Endodermal cell (in vitro differentiated cells): ENCODE results near the gene LMTK3. TPM values are rescaled to one million over a fixed set of nuclear protein-coding genes. Genes with fewer than 3 reads are reported as not detected.
A peak's percentile ranks its signal among the peaks of the same experiment; 100 is the strongest.

ENCODE experiments used
- DNase-seq: peaks from one replicate; pipeline ENCODE4 v3.0.0-alpha.2; 2017
- H3K27ac ChIP-seq: 2 replicates; pipeline ENCODE4 v1.5.1; 2013; ENCODE audit warnings: mild to moderate bottlenecking, low read depth, low read length, moderate library complexity
- H3K27me3 ChIP-seq: 2 replicates; pipeline ENCODE4 v1.6.1; 2013; ENCODE audit warnings: mild to moderate bottlenecking, low read length, moderate library complexity; ENCODE audit not compliant: insufficient read depth, control insufficient read depth, poor library complexity, severe bottlenecking
- H3K36me3 ChIP-seq: 2 replicates; pipeline ENCODE4 v1.7.0; 2013; ENCODE audit warnings: mild to moderate bottlenecking, low read length, moderate library complexity; ENCODE audit not compliant: control insufficient read depth, insufficient read depth
- H3K4me1 ChIP-seq: one replicate; pipeline ENCODE4 v1.7.0; 2013; ENCODE audit warnings: low read length; ENCODE audit not compliant: control insufficient read depth, insufficient read depth
- H3K4me3 ChIP-seq: 2 replicates; pipeline ENCODE4 v1.5.1; 2013; ENCODE audit warnings: mild to moderate bottlenecking, low read length, moderate library complexity
- H3K9ac ChIP-seq: 2 replicates; pipeline ENCODE4 v1.6.1; 2013; ENCODE audit warnings: mild to moderate bottlenecking, low read length, moderate library complexity; ENCODE audit not compliant: poor library complexity, severe bottlenecking; ENCODE audit errors: extremely low read depth
- H3K9me3 ChIP-seq: 2 replicates; pipeline ENCODE4 v1.6.1; 2013; ENCODE audit warnings: mild to moderate bottlenecking, low read length, moderate library complexity; ENCODE audit not compliant: control insufficient read depth
- H3K27ac Mint-ChIP-seq: 2 replicates; pipeline ENCODE4 v1.8.0; 2020; ENCODE audit warnings: mixed read lengths
- H3K27me3 Mint-ChIP-seq: 2 replicates; pipeline ENCODE4 v1.8.0; 2021; ENCODE audit warnings: mild to moderate bottlenecking, mixed read lengths; ENCODE audit not compliant: insufficient read depth
- H3K36me3 Mint-ChIP-seq: 2 replicates; pipeline ENCODE4 v1.8.0; 2020; ENCODE audit warnings: low read depth, mixed read lengths
- H3K4me1 Mint-ChIP-seq: 2 replicates; pipeline ENCODE4 v1.8.0; 2020; ENCODE audit warnings: mixed read lengths
- H3K4me3 Mint-ChIP-seq: 2 replicates; pipeline ENCODE4 v1.8.0; 2020; ENCODE audit warnings: mild to moderate bottlenecking, moderate library complexity, mixed read lengths
- H3K9me3 Mint-ChIP-seq: 2 replicates; pipeline ENCODE4 v1.8.0; 2020; ENCODE audit warnings: mild to moderate bottlenecking, mixed read lengths
- CTCF ChIP-seq: fragments of 200-600 bp; sonication (generic); conservative IDR thresholded peaks from 2 replicates; pipeline ENCODE4 v1.5.0; 2021; ENCODE audit warnings: antibody characterized with exemption, mild to moderate bottlenecking
- WGBS, 2 experiments: methylation state at CpG; one replicate each; pipeline versions ENCODE4 v1.1.5 to v1.1.7; 2013; ENCODE audit warnings: missing lambda C conversion rate in 2 of 2, mixed read lengths in 1 of 2; ENCODE audit not compliant: insufficient coverage in 1 of 2, insufficient read length in 1 of 2; 5-methylcytosine and 5-hydroxymethylcytosine counted together
- total RNA-seq, 2 donors: library from RNA; stranded (reverse); fragmentation: NEBNext Ultra II Directional in 1 of 2; extraction: Animal tissue kit (Norgen Biotek cat#: 25700) in 1 of 2; gene quantifications; 2 replicates in 1 of 2; 3 replicates in 1 of 2; pipeline ENCODE4 v1.2.1, GENCODE V29; 2021

LMTK3 gene
- total RNA-seq, 2 donors from 2014 or later = 11.1 to 14.5 TPM

DNA sequence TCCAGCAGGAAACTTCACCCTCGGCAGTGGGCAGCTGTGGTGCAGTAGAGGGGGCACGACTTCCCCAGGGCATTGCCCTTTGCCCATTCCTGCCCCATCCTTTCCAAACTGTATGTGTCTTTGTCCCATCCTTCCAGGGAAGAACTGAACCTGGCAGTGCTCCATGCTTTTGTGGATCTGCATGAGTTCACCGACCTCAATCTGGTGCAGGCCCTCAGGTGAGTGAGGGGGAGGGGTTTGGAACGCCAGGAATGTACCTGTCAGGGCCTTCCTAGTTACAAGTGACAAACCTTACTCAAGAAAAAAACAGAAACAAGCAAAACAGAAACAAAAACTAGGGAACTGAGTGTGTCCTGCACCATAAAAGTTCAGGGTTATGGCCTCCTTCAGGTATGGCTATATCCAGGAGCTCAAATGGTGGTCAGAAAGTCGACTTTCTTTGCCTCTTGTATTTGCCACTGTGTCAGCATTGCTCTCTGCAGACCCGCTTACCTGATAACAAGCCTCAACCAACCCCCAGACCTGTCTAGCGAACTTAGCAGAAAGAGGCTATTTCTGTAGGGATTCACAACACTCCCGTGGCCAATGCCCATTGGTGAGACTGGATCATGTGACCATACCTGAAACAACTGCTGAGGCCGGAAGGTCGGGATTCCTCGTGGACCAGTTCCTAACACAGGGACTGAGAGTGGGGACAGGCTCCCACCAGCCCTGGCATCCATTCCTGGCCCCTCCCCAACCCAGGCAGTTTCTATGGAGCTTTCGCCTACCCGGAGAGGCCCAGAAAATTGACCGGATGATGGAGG lies 38.3 kb downstream of the LMTK3 start:
- Histone ChIP-seq H3K36me3 (peaks cover 78% of the 10 kb centered on the region), H3K9me3 (no peaks in the 10 kb centered on the region), H3K27me3 (no peaks in the 10 kb centered on the region), H3K9ac (no peak overlapping the region), H3K27ac (no peak overlapping the region), H3K4me3 (no peak overlapping the region), H3K4me1 (peaks cover 4% of the 10 kb centered on the region)
- no peaks in the 10 kb centered on the region for H3K27me3 Mint-ChIP-seq
- no peaks in the 10 kb centered on the region for H3K4me1 Mint-ChIP-seq
- WGBS, 2 experiments = 90 to 98% methylated on average over 10 to 14 of the region's 14 CpGs
- DNase-seq = peak; percentile 64
- no peak for TF ChIP-seq CTCF
- H3K9me3 Mint-ChIP-seq = no peaks in the 10 kb centered on the region
- H3K4me3 Mint-ChIP-seq = no peak overlapping the region
- no peak overlapping the region for H3K27ac Mint-ChIP-seq
- H3K36me3 Mint-ChIP-seq = peaks cover 64% of the 10 kb centered on the region

DNA sequence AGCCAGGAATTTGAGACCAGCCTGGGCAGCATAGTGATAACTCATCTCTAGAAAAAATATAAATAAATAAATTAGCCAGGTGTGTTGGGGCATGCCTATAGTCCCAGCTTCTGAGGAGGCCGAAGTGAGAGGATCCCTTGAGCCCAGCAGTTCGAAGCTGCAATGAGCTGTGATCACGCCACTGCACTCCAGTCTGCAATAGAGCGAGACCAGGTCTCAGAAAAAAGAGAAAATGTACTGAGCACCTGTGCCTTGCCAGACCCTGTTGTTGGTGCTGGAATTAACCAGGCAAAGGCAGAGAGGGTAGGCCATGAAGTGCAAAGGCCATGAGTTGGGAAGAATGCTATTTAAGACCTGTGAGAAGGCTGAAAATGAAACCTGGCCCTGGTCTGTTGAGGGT lies 39.8 kb downstream of the LMTK3 start:
- 95 to 100% methylated on average over 4 of the region's 4 CpGs for WGBS, 2 experiments
- Histone ChIP-seq H3K27me3 (no peaks in the 10 kb centered on the region), H3K27ac (no peak overlapping the region), H3K4me1 (peaks cover 4% of the 10 kb centered on the region), H3K9me3 (no peaks in the 10 kb centered on the region), H3K4me3 (no peak overlapping the region), H3K9ac (no peak overlapping the region), H3K36me3 (peaks cover 65% of the 10 kb centered on the region)
- Mint-ChIP-seq H3K9me3 (no peaks in the 10 kb centered on the region), H3K4me3 (no peak overlapping the region), H3K36me3 (peaks cover 56% of the 10 kb centered on the region), H3K27me3 (no peaks in the 10 kb centered on the region), H3K4me1 (no peaks in the 10 kb centered on the region), H3K27ac (peak overlapping the region; percentile 39)
- no peak for DNase-seq
- TF ChIP-seq CTCF = no peak

DNA sequence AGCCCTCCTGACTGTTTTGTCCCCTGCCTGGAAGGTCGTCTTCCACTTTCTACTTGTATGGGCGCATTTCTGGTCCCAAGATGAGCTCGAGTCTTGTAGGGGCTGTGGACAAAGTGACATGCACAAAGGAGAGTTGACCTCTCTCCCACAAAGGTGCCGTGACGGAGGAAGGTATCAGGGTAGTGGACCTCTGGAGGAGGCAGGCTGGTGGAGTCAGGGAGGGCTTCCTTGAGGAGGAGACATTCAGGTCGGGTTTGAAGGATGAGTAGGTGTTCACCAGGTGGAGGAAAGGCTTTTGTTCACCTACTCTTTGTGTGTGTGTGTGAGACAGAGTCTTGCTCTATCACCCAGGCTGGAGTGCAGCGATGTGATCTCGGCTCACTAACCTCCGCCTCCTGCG lies 40.8 kb downstream of the LMTK3 start:
- Histone ChIP-seq H3K27ac (no peak overlapping the region), H3K36me3 (peaks cover 58% of the 10 kb centered on the region), H3K27me3 (no peaks in the 10 kb centered on the region), H3K4me1 (peaks cover 4% of the 10 kb centered on the region), H3K9ac (no peak overlapping the region), H3K9me3 (no peaks in the 10 kb centered on the region), H3K4me3 (peak overlapping the region; percentile 94)
- no peak for DNase-seq
- Mint-ChIP-seq H3K9me3 (no peaks in the 10 kb centered on the region), H3K36me3 (peaks cover 50% of the 10 kb centered on the region), H3K27me3 (peaks cover 3% of the 10 kb centered on the region), H3K27ac (peak overlapping the region; percentile 24), H3K4me1 (no peaks in the 10 kb centered on the region), H3K4me3 (peak overlapping the region; percentile 74)
- 95 to 98% methylated on average over 5 to 10 of the region's 10 CpGs for WGBS, 2 experiments
- TF ChIP-seq CTCF = no peak
